Measurements from ENCODE around the gene TNFAIP3. TPM values are rescaled to one million over a fixed set of nuclear protein-coding genes. Genes with fewer than 3 reads are reported as not detected.

Gene TNFAIP3
- polyA plus RNA-seq, 3 donors = 35.5 to 273 (median 38.4) TPM

GRCh38 chr6:137921823-137922222 lies 54.8 kb downstream of the TNFAIP3 start:
- Histone ChIP-seq H2AFZ (ENCODE audit: insufficient read depth, low read depth, low read length, poor library complexity, severe bottlenecking) (no peak overlapping the region), H4K20me1 (ENCODE audit: insufficient read depth, low read length) (no peaks in the 10 kb centered on the region), H3K4me2 (replicated peaks; ENCODE audit: extremely low read depth, low read length, poor library complexity, severe bottlenecking) (no peak overlapping the region), H3K9ac (ENCODE audit: insufficient read depth, low read length, poor library complexity, severe bottlenecking) (no peak overlapping the region), H3K27me3 (ENCODE audit: control insufficient read depth in 2 of 2, insufficient read depth in 2 of 2, low read length in 2 of 2) (no peaks in the 10 kb centered on the region), H3K9me3 (replicated peaks in 1 of 2; ENCODE audit: control insufficient read depth in 1 of 2, insufficient read depth in 1 of 2, low read length in 2 of 2) (no peaks in the 10 kb centered on the region), H3K4me3 (replicated peaks in 1 of 3; ENCODE audit: low read depth in 2 of 3, low read length in 3 of 3) (no peak overlapping the region), H3K79me2 (ENCODE audit: insufficient read depth, low read length) (no peaks in the 10 kb centered on the region), H3K36me3 (replicated peaks in 1 of 2; ENCODE audit: control insufficient read depth in 1 of 2, insufficient read depth in 2 of 2, low read length in 2 of 2) (no peaks in the 10 kb centered on the region), H3K27ac (ENCODE audit: low read depth in 1 of 2, low read length in 2 of 2) (no peak overlapping the region), H3K4me1 (ENCODE audit: control insufficient read depth in 1 of 2, insufficient read depth in 2 of 2, low read length in 2 of 2) (peaks cover 21 to 23% of the 10 kb centered on the region in 2 donors)
- peak; percentile 38 for TF ChIP-seq CTCF (IDR thresholded peaks at IDR 0.05)
- no peaks in the 10 kb centered on the region for H3K36me3 Mint-ChIP-seq
- no peaks in the 10 kb centered on the region for H3K27me3 Mint-ChIP-seq (ENCODE audit: low read depth in 3 of 3)
- no peaks in the 10 kb centered on the region for H3K9me3 Mint-ChIP-seq
- DNase-seq = peak in 1 of 3 donors; percentile 28
- 68% methylated on average over 5 of the region's 5 CpGs for WGBS (ENCODE audit: insufficient coverage)
- no peak overlapping the region for H3K4me3 Mint-ChIP-seq
- H3K4me1 Mint-ChIP-seq = peaks cover 36% of the 10 kb centered on the region
- H3K27ac Mint-ChIP-seq = no peak overlapping the region
- intact Hi-C loops (cut with micrococcal nuclease) = no loop called here

GRCh38 chr6:137923866-137924653 lies 57.0 kb downstream of the TNFAIP3 start:
- no peaks in the 10 kb centered on the region for H3K27me3 ChIP-seq (ENCODE audit: control insufficient read depth in 2 of 2, insufficient read depth in 2 of 2, low read length in 2 of 2)
- Mint-ChIP-seq H3K9me3 (no peaks in the 10 kb centered on the region), H3K4me3 (no peak overlapping the region), H3K27ac (peak overlapping the region in 2 of 7 donors; percentile 34 to 77), H3K4me1 (peaks cover 58% of the 10 kb centered on the region), H3K27me3 (ENCODE audit: low read depth in 3 of 3) (no peaks in the 10 kb centered on the region), H3K36me3 (no peaks in the 10 kb centered on the region)
- H3K4me3 ChIP-seq (replicated peaks in 1 of 3; ENCODE audit: low read depth in 2 of 3, low read length in 3 of 3) = no peak overlapping the region
- H3K4me2 ChIP-seq (replicated peaks; ENCODE audit: extremely low read depth, low read length, poor library complexity, severe bottlenecking) = no peak overlapping the region
- H3K36me3 ChIP-seq (replicated peaks in 1 of 2; ENCODE audit: control insufficient read depth in 1 of 2, insufficient read depth in 2 of 2, low read length in 2 of 2) = no peaks in the 10 kb centered on the region
- DNase-seq = no peak
- WGBS (ENCODE audit: insufficient coverage) = 60% methylated on average over 1 of the region's 4 CpGs
- no peak overlapping the region for H2AFZ ChIP-seq (ENCODE audit: insufficient read depth, low read depth, low read length, poor library complexity, severe bottlenecking)
- H4K20me1 ChIP-seq (ENCODE audit: insufficient read depth, low read length) = no peaks in the 10 kb centered on the region
- intact Hi-C loops (cut with micrococcal nuclease) = no loop called here
- no peaks in the 10 kb centered on the region for H3K9me3 ChIP-seq (replicated peaks in 1 of 2; ENCODE audit: control insufficient read depth in 1 of 2, insufficient read depth in 1 of 2, low read length in 2 of 2)
- no peaks in the 10 kb centered on the region for H3K79me2 ChIP-seq (ENCODE audit: insufficient read depth, low read length)
- H3K9ac ChIP-seq (ENCODE audit: insufficient read depth, low read length, poor library complexity, severe bottlenecking) = no peak overlapping the region
- peaks cover 44 to 46% of the 10 kb centered on the region in 2 donors for H3K4me1 ChIP-seq (ENCODE audit: control insufficient read depth in 1 of 2, insufficient read depth in 2 of 2, low read length in 2 of 2)
- H3K27ac ChIP-seq (ENCODE audit: low read depth in 1 of 2, low read length in 2 of 2) = no peak overlapping the region
- TF ChIP-seq CTCF (IDR thresholded peaks at IDR 0.05) = no peak
